ENCODE data around the gene UCN2.

The UCN2 gene

DNA sequence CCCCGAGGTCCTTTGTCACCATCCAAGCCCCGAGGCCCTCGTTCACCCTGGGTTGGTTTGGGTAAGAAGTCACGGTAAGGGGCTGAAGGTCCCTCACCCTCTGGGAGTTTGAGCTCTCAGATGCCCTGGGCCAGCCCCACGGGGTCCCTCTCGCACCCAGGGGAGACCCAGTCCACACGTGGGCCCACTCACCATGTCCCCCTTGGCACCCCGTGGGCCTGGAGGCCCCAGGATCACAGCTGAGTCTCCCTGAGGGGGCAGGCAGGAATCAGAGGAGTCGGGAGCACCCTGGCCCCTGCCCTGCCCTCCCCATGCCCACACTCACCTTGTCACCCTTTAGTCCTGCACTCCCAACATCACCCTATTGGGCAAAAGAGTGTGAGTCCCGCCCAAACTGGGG, 5.8 kb upstream of the UCN2 start:
- TF ChIP-seq OSR1 (CRISPR knock-in tag; IDR thresholded peaks at IDR 0.05): no peak
- no peak for TF ChIP-seq ZFP3 (CRISPR knock-in tag; IDR thresholded peaks at IDR 0.05)
- TF ChIP-seq ZFP30 (CRISPR knock-in tag; IDR thresholded peaks at IDR 0.05): no peak
- TF ChIP-seq RARB (CRISPR knock-in tag; IDR thresholded peaks at IDR 0.05): no peak
- no peak for ATAC-seq

DNA sequence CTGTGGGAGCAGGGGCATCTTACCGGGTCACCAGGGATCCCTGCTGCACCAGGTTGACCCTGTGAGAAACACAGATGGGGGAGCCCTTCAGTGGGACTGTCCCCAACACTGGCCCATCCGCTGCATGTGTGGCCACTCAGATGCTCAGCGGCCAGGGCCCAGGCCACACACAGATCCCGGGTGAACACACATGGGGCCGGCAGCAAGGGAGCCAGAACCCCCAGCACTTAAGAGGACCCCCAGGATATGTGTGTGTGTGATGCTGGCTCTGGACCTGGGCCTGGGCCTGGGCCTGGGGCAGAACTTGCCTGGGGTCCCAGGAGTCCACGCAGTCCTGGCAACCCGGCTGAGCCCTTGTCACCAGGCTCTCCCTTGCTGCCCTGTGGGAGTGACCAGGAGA, 4.9 kb upstream of the UCN2 start:
- ATAC-seq: no peak
- TF ChIP-seq, protein P1, sequence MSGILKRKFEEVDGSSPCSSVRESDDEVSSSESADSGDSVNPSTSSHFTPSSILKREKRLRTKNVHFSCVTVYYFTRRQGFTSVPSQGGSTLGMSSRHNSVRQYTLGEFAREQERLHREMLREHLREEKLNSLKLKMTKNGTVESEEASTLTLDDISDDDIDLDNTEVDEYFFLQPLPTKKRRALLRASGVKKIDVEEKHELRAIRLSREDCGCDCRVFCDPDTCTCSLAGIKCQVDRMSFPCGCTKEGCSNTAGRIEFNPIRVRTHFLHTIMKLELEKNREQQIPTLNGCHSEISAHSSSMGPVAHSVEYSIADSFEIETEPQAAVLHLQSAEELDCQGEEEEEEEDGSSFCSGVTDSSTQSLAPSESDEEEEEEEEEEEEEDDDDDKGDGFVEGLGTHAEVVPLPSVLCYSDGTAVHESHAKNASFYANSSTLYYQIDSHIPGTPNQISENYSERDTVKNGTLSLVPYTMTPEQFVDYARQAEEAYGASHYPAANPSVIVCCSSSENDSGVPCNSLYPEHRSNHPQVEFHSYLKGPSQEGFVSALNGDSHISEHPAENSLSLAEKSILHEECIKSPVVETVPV (CRISPR knock-in tag; IDR thresholded peaks at IDR 0.05): no peak
- TF ChIP-seq POU6F1 (CRISPR knock-in tag; IDR thresholded peaks at IDR 0.05; ENCODE audit: borderline replicate concordance, low read depth): no peak
- TF ChIP-seq TCF4 (CRISPR knock-in tag; IDR thresholded peaks at IDR 0.05; ENCODE audit: borderline replicate concordance): no peak

DNA sequence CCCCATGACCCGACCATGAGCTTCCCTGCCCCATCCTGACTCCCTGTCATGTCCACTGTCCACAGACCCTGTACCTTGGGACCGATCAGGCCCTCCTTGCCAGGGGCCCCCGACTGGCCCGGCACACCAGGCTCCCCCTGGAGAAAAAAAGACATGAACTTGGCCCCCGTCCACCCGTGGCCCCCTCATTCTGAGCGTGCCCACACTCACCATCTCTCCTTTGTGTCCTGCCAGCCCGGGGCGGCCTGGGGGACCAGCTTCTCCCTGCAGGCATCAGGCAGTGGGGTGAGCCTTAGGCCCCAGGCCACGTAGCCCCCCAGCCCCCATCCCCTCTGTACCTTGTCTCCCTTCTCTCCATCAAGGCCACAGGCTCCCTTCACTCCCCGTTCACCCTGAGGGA, 3.9 kb upstream of the UCN2 start:
- no peak for ATAC-seq
- no peak for TF ChIP-seq TCF4 (CRISPR knock-in tag; IDR thresholded peaks at IDR 0.05; ENCODE audit: borderline replicate concordance)
- TF ChIP-seq SNAI2 (CRISPR knock-in tag; IDR thresholded peaks at IDR 0.05): no peak
- TF ChIP-seq, protein P2, sequence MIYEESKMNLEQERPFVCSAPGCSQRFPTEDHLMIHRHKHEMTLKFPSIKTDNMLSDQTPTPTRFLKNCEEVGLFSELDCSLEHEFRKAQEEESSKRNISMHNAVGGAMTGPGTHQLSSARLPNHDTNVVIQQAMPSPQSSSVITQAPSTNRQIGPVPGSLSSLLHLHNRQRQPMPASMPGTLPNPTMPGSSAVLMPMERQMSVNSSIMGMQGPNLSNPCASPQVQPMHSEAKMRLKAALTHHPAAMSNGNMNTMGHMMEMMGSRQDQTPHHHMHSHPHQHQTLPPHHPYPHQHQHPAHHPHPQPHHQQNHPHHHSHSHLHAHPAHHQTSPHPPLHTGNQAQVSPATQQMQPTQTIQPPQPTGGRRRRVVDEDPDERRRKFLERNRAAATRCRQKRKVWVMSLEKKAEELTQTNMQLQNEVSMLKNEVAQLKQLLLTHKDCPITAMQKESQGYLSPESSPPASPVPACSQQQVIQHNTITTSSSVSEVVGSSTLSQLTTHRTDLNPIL (CRISPR knock-in tag; IDR thresholded peaks at IDR 0.05; ENCODE audit: low read depth): no peak
- TF ChIP-seq ZNF8 (CRISPR knock-in tag; IDR thresholded peaks at IDR 0.05): no peak
- TF ChIP-seq ZNF70 (CRISPR knock-in tag; IDR thresholded peaks at IDR 0.05): no peak
- TF ChIP-seq TOX (CRISPR knock-in tag; IDR thresholded peaks at IDR 0.05; ENCODE audit: borderline replicate concordance): no peak
- no peak for TF ChIP-seq ZFP30 (CRISPR knock-in tag; IDR thresholded peaks at IDR 0.05)
- no peak for TF ChIP-seq PPARA (CRISPR knock-in tag; IDR thresholded peaks at IDR 0.05; ENCODE audit: borderline replicate concordance)
- no peak for TF ChIP-seq CSDC2 (CRISPR knock-in tag; IDR thresholded peaks at IDR 0.05)
- no peak for TF ChIP-seq BACH2 (CRISPR knock-in tag; IDR thresholded peaks at IDR 0.05; ENCODE audit: borderline replicate concordance)
- no peak for TF ChIP-seq GLIS3 (CRISPR knock-in tag; IDR thresholded peaks at IDR 0.05)
- no peak for TF ChIP-seq ZFP3 (CRISPR knock-in tag; IDR thresholded peaks at IDR 0.05)
- no peak for TF ChIP-seq RARB (CRISPR knock-in tag; IDR thresholded peaks at IDR 0.05)
- TF ChIP-seq ESRRG (CRISPR knock-in tag; IDR thresholded peaks at IDR 0.05): no peak
- TF ChIP-seq, protein P1 (CRISPR knock-in tag; IDR thresholded peaks at IDR 0.05): no peak
- TF ChIP-seq TSHZ2 (CRISPR knock-in tag; IDR thresholded peaks at IDR 0.05): no peak
- TF ChIP-seq ARNTL (CRISPR knock-in tag; IDR thresholded peaks at IDR 0.05; ENCODE audit: borderline replicate concordance, low read depth): no peak

- no peak for ATAC-seq
- no peak for TF ChIP-seq GLIS3 (CRISPR knock-in tag; IDR thresholded peaks at IDR 0.05)
- no peak for TF ChIP-seq OSR1 (CRISPR knock-in tag; IDR thresholded peaks at IDR 0.05)
- no peak for TF ChIP-seq ARNTL (CRISPR knock-in tag; IDR thresholded peaks at IDR 0.05; ENCODE audit: borderline replicate concordance, low read depth)
- TF ChIP-seq ZFP3 (CRISPR knock-in tag; IDR thresholded peaks at IDR 0.05): no peak
- no peak for TF ChIP-seq TSHZ2 (CRISPR knock-in tag; IDR thresholded peaks at IDR 0.05)
- TF ChIP-seq, protein P1 (CRISPR knock-in tag; IDR thresholded peaks at IDR 0.05): no peak
- no peak for TF ChIP-seq BACH2 (CRISPR knock-in tag; IDR thresholded peaks at IDR 0.05; ENCODE audit: borderline replicate concordance)
- no peak for TF ChIP-seq POU6F1 (CRISPR knock-in tag; IDR thresholded peaks at IDR 0.05; ENCODE audit: borderline replicate concordance, low read depth)
- TF ChIP-seq ISL1 (CRISPR knock-in tag; IDR thresholded peaks at IDR 0.05): no peak
Measured at GRCh38 chr3:48567090-48567489, 3.5 kb upstream of the UCN2 start.
